Right forelimb (tissue), 1 donor: ENCODE results near the gene CNN3.

Experiments
- DNase-seq: peaks from one replicate; pipeline ENCODE4 v3.0.0-alpha.2; 2018

Gene CNN3

DNA sequence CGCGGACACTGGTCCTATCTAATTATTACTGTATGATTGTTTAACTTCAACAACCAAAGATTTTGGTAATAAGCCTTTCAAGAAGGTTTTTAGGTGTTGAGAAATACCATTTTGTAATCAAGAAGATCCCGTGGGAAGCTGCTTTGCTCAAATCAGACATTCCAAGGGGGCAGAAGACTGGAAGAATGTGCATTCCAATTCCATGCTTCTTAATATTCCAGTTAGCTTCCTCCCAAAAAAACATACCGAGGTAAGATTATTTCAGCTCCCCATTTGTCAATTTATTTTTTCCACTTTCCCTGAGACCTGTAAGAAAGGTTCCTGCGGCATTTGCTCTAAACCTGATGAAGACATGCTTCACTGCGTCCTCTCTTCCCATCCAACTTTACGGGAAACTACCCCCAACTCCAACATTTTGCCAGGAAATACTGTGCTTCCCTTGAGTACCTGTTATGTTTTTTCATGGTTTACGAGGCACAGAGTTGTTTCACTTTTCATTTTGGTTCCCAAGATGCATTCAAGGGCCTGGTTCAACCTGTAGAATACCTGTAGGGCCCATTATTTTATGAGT lies 4.1 kb downstream of the CNN3 start:
- no peak for DNase-seq

GRCh38 chr1:94921977-94922376 lies 4.9 kb downstream of the CNN3 start:
- DNase-seq = no peak

DNA sequence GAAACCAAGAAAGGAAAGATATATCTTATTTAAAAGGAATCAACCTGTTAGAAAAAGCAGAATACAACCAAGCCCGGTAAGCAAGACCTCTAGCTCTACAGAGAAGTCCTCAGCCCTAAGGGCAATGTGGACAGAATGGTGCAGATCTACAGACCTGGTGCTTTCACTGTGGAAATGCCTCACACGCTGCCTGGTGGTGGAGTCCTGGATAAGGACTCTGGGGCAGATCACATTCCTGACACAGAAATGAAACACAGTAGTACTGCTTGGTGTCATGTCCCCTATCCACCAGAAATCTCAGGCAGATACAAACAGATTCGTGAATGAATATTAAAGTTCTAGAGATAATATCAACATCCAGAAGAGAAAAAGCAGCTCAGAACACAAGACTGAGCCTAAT lies 6.8 kb downstream of the CNN3 start:
- no peak for DNase-seq

- DNase-seq = no peak
Measured at GRCh38 chr1:94919241-94920030, 7.5 kb downstream of the CNN3 start.

DNA sequence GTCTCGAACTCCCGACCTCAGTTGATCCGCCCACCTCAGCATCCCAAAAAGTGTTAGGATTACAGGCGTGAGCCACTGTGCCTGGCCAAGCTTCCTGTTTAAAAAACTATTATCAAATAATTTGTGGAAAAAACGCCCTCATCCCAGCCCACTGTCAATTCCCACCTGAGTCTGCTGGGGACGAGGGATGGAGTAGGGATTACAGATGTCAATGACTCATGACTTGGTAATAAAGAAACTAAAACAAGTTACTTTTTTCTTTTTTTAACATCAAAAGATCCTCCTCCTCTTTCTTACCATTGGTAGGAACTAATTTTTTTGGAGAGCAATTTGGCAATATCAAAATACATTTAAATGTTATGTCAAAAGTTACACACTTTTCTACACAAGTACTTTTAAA lies 9.7 kb downstream of the CNN3 start:
- no peak for DNase-seq

GRCh38 chr1:94912263-94913184 lies 14.4 kb downstream of the CNN3 start:
- no peak for DNase-seq

DNA sequence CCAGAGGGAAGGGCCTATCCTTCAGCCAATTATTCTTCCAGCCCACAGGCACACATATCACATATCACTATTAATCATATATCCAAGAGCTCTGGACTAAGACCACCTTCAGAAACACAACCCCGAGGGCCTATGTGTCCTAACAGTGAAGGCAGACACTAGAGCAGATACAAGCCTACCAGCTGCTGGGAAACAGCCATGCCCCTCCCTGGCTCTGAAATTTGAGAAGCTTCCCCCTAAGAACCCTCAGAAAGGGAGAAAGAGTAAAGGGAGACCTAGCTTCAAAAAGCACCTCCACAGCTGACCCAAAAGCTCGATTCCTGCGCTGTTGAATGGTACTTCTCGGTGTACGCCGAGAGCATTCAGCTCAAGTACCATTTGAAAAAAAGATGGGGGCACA lies 17.4 kb downstream of the CNN3 start:
- DNase-seq = no peak

DNA sequence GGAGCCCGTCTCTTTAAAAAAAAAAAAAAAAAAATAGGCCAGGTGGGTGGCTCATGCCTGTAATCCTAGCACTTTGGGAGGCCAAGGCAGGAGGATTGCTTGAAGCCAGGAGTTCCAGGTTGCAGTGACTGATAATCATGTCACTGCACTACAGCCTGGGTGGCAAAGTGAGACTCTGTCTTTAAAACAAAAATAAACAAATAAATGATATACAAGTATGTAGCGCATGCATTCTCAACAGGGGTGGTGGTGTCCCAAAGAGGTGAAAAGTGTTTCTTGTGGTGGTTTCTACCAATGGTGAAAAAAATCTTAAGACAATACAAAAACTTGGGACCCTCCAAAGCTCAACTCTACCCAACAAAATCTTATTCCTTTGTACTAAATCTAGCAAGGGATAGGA lies 17.9 kb downstream of the CNN3 start:
- DNase-seq = no peak

GRCh38 chr1:94908190-94908589 lies 18.7 kb downstream of the CNN3 start:
- no peak for DNase-seq

- no peak for DNase-seq
Measured at GRCh38 chr1:94907136-94907535, 19.8 kb downstream of the CNN3 start.

DNA sequence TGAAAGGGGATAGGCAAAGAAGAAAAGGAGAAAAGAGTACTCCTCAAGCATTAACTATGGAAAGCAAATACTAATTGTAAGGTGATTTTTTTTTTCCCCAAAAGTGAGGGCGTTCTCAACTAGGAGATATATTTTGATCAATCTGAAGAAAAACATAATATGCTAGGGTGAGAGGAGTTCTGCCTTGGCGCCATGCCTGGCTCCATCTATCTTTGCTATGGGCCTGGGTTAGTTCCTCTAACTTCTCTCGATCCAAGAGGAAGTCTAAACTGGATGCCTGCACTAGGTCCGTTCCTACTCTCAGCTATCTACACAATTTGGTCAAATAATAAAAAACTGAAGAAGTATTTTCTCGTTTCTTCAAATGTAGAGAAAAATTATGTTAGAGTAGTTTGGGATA lies 20.5 kb downstream of the CNN3 start:
- no peak for DNase-seq

DNA sequence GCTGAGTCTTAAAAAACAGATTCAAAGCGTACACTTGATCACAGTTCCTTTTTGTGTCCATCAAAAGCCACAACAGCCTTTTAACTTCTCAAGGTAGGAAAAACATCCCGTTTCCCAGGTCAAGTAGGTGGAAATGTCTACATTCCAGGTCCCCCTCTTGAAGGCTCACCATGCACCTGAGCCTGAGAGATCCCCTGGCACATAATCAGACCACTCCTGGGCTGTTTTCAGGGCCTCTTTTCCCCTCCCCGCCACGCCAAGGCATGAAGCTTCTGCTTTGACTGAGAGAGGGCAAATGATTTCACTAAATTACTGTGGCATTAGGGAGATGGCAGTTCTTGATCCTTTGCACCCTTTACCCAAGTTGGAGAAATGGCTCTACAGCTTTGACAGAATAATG lies 21.7 kb downstream of the CNN3 start:
- DNase-seq = no peak

DNA sequence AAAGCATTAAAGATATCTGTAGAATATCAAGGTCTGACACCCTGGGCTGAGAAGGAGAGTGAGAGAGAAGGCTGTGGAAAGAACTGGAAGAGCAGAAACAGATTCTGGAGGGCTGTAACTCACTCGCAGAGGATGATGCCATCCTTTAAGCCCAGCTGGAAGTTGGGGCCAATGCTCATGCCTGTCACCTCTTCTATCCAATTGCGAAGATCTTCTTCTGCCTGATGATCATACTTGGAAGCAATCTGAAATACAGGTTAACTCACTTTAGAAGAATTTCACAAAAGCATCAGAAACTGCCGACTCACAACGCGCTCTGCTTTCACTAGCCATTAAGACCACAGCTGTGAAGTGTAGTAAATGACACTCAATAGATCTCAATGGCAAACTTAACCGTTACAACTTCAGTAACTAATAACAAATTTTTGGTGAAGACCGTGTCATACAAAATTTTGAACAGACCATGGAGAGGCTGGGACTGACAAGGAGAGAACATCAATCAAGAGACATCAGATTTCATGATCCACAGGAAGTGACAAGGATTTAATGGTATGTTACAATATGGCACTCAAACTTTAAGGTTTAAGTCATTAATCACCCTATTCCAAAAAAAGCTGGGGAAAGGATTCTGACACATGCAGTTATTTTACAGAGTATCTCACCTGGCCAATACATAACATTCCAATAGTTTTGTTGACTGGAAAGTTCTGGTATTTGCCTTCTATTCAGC lies 23.5 kb downstream of the CNN3 start:
- no peak for DNase-seq

DNA sequence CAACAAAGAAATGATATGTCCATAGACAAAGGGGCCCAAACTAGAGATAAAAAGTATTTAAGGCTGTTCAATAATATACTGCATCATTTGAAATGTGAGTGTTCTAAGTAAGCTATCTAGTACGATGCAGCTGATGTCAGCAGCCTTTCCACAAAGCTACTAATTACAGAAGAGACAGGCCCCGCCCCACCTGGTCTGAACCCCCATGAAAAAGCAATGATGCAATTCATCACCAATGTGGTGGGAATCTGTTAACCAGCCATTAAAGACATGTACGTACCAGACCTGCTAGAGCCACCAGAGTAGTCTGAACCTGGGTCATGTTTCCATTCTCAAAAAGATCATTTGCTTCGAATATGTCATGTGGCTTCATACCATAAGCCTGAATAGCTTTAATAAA lies 25.1 kb downstream of the CNN3 start:
- no peak for DNase-seq

GRCh38 chr1:94899756-94900155 lies 27.2 kb downstream of the CNN3 start:
- no peak for DNase-seq

DNA sequence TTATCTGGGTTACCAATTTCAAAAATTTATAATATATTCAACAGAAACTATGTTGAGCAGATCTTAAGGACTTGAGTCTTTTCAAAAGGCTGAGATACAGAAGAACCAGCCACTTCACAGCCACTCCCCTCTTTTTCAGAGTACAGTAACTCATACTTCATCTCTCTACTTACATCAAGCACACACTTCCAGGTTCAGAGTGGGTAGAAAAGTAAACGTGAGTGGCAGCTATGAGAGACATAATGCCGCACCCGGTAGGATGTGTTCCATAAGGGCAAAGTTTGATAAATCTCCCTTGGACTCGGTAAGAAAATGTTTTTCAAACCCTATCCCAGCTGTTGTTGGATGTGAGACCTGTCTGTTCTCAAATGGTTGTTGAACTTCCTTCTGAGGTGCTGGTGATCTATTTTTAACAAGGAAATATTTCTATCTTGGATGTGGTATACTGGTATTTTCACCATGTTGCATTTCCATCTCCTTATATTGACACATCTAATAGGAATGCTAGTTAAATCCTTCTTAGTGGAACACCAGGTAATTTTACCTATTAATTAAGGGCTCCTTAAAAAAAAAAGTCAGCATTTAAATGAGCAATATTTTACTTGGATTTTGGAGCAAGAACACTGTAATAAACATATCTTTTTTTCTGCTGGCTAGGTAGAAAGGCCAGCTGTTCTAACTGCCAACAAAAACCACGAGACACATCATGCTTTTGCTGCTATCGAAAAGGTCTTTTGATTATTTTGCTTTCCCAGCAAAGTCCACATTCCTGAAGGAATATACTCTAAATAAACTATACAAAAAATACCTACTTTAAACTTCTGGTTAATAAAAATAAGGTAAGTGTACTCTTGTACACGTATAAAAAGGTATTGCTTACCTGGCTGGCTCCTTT lies 28.2 kb downstream of the CNN3 start:
- DNase-seq = no peak

DNA sequence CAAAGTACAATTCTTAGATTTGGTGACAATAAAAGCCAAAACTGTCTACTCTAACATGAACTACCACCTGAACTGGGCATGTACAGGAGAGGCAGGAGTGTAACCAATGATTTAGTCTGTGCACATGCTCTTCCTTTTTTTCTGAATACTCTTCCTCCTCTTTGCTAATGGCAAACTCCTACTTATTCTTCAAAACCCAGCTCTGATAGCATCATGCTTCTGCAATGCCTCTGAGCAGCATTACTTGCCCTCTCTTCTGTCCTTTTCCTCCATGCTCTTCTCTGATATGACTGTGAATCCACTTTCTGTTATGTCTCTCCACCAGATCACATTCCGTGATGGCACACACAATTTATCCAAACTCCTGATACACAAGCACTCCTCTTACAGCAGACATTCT lies 31.4 kb downstream of the CNN3 start:
- DNase-seq = no peak

- DNase-seq = no peak
Measured at GRCh38 chr1:94894630-94895029, 32.3 kb downstream of the CNN3 start.

DNA sequence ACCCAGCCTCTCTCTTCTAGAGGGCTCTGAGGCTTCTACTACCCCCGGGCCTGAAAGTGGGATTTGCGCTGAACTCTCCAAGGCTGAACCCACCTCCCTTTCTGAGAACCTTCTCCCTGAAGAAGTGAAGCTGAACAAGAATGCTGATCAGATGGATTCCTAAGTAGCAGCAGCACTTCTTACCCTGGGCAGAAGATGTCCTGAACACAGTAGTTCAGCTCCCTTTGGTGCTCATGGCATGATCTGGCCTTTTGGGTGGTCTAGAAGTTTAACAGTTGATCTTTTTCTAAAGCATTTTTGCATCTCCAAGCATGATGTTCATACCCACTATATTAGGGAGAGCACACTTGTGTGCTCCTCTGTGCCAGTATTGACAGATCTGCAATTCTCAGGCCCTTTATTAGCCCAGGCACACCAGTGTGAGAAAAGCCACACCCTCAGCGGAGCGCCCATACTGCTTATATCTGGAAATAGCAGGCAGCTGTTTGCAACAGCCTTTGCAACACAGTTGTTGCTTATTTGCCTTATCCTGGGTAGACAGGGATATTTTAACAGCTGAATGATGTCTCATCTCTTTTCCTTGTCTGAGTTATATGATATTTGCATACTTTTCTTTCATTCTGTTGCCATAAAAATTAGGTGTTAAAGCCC lies 34.2 kb downstream of the CNN3 start:
- DNase-seq = no peak

GRCh38 chr1:94888201-94888600 lies 38.7 kb downstream of the CNN3 start:
- no peak for DNase-seq

GRCh38 chr1:94887603-94888171 lies 39.2 kb downstream of the CNN3 start:
- no peak for DNase-seq
